Measurements from ENCODE around the gene POLR1E.

DNA sequence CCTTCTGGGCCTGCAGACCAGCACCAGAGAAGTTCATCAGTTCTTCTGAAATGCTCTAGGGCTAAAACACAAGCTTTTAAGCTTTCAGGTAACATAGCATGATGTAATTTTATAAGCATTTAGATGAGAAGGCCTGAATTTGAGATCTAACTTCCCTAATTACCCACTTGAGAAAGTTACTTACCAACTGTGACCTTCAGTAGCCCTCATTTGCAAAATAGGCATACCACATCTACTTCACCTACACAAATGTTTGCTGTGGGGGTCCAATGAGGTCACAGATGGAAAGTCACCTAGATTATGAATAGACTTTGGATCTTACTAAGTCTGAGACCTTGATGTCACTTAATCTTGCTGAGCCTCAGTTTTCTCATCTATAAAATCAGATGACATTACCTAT is 53.9 kb downstream of the POLR1E start:
- TF ChIP-seq, protein P1, sequence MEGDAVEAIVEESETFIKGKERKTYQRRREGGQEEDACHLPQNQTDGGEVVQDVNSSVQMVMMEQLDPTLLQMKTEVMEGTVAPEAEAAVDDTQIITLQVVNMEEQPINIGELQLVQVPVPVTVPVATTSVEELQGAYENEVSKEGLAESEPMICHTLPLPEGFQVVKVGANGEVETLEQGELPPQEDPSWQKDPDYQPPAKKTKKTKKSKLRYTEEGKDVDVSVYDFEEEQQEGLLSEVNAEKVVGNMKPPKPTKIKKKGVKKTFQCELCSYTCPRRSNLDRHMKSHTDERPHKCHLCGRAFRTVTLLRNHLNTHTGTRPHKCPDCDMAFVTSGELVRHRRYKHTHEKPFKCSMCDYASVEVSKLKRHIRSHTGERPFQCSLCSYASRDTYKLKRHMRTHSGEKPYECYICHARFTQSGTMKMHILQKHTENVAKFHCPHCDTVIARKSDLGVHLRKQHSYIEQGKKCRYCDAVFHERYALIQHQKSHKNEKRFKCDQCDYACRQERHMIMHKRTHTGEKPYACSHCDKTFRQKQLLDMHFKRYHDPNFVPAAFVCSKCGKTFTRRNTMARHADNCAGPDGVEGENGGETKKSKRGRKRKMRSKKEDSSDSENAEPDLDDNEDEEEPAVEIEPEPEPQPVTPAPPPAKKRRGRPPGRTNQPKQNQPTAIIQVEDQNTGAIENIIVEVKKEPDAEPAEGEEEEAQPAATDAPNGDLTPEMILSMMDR (IDR thresholded peaks at IDR 0.05) = no peak
- TF ChIP-seq POLR2A (IDR thresholded peaks at IDR 0.05) (no peak), POLR2AphosphoS5 (IDR thresholded peaks at IDR 0.05; ENCODE audit: insufficient read depth in 1 of 2, low read depth in 1 of 2) (no peak)
